Activated CD4-positive, alpha-beta T cell treated with anti-CD3 and anti-CD28 coated beads, Interleukin-2, amount 10 ng/mL, durations not matched to agents 7 days and 5 days (primary cell): Measurements from ENCODE around the gene GNA14. TPM values are rescaled to one million over a fixed set of nuclear protein-coding genes. Genes with fewer than 3 reads are reported as not detected.

Source experiments
- CTCF ChIA-PET: fragments of 350-600 bp; sonication (Branson Sonifier 250); formaldehyde crosslinking; loops from one replicate; lab custom pipeline; 2021; ENCODE audit warnings: antibody characterized with exemption; lab: Charles Lee
- POLR2A ChIA-PET: fragments of 350-600 bp; sonication (Branson Sonifier 250); formaldehyde crosslinking; loops from one replicate; lab custom pipeline; 2021; ENCODE audit warnings: antibody characterized with exemption; lab: Charles Lee
- DNase-seq: peaks from one replicate; pipeline ENCODE4 v3.0.0-alpha.2; 2020
- H3K27ac Mint-ChIP-seq: one replicate; pipeline ENCODE4 v1.8.0; 2021; ENCODE audit warnings: mild to moderate bottlenecking, moderate library complexity, mixed read lengths
- H3K27me3 Mint-ChIP-seq: one replicate; pipeline ENCODE4 v1.8.0; 2021; ENCODE audit warnings: mixed read lengths
- H3K36me3 Mint-ChIP-seq: one replicate; pipeline ENCODE4 v1.8.0; 2021; ENCODE audit warnings: low read depth, mixed read lengths
- H3K4me1 Mint-ChIP-seq: one replicate; pipeline ENCODE4 v1.8.0; 2021; ENCODE audit warnings: mixed read lengths
- H3K4me3 Mint-ChIP-seq: one replicate; pipeline ENCODE4 v1.8.0; 2021; ENCODE audit warnings: mild to moderate bottlenecking, moderate library complexity, mixed read lengths
- H3K9me3 Mint-ChIP-seq: one replicate; pipeline ENCODE4 v1.8.0; 2021; ENCODE audit warnings: mixed read lengths
- total RNA-seq, 2 experiments: library from RNA; stranded (reverse); gene quantifications; one replicate each; pipeline ENCODE4 v1.2.3, GENCODE V29; 2021

The GNA14 gene
- total RNA-seq, 2 experiments from 2014 or later: not detected

- CTCF ChIA-PET: interaction anchor here (1.5 to 2.7 kb wide), 2 partner anchors 8 to 21 kb away, joined by 3 to 9 read pairs; no protein-coding TSS in a partner anchor
- Mint-ChIP-seq H3K4me3 (no peak overlapping the region), H3K27me3 (no peaks in the 10 kb centered on the region), H3K9me3 (no peaks in the 10 kb centered on the region), H3K27ac (no peak overlapping the region), H3K36me3 (no peaks in the 10 kb centered on the region), H3K4me1 (peaks cover 3% of the 10 kb centered on the region)
- POLR2A ChIA-PET: no interaction called here
- DNase-seq: no peak
These were observed 212.4 kb downstream of the GNA14 start for GRCh38 chr9:77435688-77436087.

DNA sequence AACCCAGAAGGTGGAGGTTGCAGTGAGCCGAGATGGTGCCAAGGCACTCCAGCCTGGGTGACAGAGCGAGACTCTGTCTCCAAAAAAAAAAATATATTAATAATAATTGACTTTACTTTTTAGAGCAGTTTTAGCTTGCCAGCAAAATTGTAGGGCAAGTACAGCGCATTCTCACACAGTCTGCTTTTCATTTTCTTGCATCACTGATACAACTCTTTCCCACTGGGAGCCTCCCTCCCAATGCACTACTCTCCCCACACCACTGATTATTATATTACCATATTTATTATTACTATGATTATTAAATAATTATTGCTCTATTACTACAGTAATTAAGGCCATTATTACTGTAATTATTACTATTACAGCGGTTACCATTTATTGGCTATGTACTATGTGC lies 212.8 kb downstream of the GNA14 start:
- H3K9me3 Mint-ChIP-seq: no peaks in the 10 kb centered on the region
- peaks cover 3% of the 10 kb centered on the region for H3K4me1 Mint-ChIP-seq
- H3K36me3 Mint-ChIP-seq: no peaks in the 10 kb centered on the region
- no peak overlapping the region for H3K4me3 Mint-ChIP-seq
- CTCF ChIA-PET: interaction anchor here (1.5 to 2.7 kb wide), 3 partner anchors 9 to 22 kb away, joined by 3 to 9 read pairs (median 8); no protein-coding TSS in a partner anchor
- POLR2A ChIA-PET: no interaction called here
- no peak overlapping the region for H3K27ac Mint-ChIP-seq
- no peak for DNase-seq
- H3K27me3 Mint-ChIP-seq: no peaks in the 10 kb centered on the region

DNA sequence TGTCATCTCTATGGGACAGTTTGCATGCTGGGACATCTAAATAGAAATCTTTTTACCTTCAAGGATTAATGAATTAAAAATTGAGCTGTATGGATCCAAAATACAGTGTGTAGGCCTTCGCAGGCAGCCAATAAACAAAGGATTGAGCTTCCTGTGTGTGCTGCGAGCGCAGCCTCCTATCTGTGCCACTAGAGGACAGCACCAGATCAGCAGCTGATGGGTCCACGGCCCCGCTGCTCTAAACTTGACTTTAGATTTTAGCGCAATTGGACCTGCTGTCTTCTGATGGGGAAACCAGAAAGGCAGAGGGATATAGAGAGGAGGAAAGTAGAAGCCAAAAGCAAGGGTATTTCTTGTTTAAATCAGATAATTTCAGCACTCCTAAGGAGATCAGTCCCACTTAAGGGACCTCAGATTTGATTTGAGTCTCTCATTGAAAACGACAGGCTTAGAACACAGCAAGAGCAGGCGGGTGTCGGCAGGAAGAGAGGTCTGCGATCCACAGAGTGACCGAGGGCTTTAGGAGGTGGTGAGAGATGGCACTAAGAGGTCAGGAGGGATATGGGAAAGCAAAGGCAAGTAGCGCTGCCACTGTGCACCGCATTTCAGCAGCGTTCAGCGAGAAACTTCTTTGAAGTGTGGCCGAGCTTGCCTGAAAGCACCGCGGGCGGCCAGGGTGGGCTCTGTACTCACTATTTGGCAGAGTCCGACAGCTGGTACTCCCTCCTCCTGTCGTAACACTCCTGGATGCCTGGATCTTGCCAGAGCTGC lies 214.3 kb downstream of the GNA14 start:
- Mint-ChIP-seq H3K4me1 (peaks cover 3% of the 10 kb centered on the region), H3K36me3 (no peaks in the 10 kb centered on the region), H3K27me3 (no peaks in the 10 kb centered on the region), H3K4me3 (no peak overlapping the region), H3K9me3 (no peaks in the 10 kb centered on the region), H3K27ac (no peak overlapping the region)
- CTCF ChIA-PET: interaction anchor here (0.6 to 2.7 kb wide), 14 partner anchors 8 to 684 kb away, joined by 3 to 9 read pairs (median 4); no protein-coding TSS in a partner anchor
- DNase-seq: peak; percentile 65
- POLR2A ChIA-PET: no interaction called here

DNA sequence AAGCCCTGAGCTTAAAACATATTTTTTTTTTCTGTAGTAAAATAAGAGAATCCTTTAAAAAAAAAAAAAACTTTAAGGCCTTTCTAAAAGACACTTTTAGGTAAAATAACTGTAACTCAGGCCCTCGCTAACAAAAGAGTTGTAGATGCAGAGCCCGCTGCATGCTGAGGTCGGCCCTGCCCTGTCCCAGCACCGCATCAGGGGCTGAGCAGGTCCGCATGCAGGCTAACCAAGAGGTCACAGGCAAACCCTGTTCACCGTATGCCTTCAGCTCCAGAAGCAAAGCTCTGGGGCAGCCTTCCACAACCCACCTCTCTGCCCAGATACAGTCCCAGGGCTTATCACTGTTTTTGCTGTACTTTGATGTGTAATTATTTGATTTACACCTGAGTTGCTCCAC lies 216.1 kb downstream of the GNA14 start:
- CTCF ChIA-PET: no interaction called here
- no peak overlapping the region for H3K4me3 Mint-ChIP-seq
- no peaks in the 10 kb centered on the region for H3K36me3 Mint-ChIP-seq
- no peaks in the 10 kb centered on the region for H3K9me3 Mint-ChIP-seq
- no peak overlapping the region for H3K27ac Mint-ChIP-seq
- no peaks in the 10 kb centered on the region for H3K27me3 Mint-ChIP-seq
- H3K4me1 Mint-ChIP-seq: peaks cover 3% of the 10 kb centered on the region
- POLR2A ChIA-PET: no interaction called here
- no peak for DNase-seq

GRCh38 chr9:77429928-77430327 lies 218.2 kb downstream of the GNA14 start:
- ChIA-PET CTCF (no interaction called here), POLR2A (no interaction called here)
- DNase-seq: no peak
- no peaks in the 10 kb centered on the region for H3K9me3 Mint-ChIP-seq
- no peak overlapping the region for H3K4me3 Mint-ChIP-seq
- no peaks in the 10 kb centered on the region for H3K27me3 Mint-ChIP-seq
- peaks cover 3% of the 10 kb centered on the region for H3K4me1 Mint-ChIP-seq
- no peak overlapping the region for H3K27ac Mint-ChIP-seq
- H3K36me3 Mint-ChIP-seq: no peaks in the 10 kb centered on the region

DNA sequence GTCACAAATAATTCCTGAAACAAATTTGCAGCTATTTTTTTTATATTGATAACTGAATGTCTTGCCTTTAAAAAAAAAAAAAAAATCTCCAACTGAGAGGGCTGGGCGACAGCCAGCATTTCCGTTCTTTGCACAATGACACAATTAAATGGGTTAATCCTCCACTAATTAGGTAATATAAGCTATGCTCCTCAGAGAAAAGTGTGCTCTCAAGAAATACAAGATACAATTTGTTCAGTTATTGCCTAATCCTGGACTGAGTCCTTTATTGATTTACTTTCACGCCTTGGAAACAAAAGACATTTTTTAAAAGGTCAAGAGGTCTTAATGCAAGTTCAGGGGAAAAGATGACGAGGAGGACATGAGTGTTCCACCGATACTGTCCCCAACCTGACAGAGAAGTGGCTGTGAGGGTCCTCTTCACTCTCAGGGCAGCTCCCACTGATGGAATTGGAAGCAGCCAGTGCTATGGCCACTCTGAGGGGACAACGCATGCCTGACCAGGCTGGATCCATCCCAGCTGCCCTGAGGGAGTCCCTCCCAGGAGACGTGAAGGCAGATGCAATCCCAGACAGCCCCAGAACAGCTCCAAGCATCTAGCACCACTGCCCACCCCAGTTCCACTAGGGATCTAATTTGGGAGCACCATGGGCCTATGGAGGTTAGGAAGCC lies 220.7 kb downstream of the GNA14 start:
- Mint-ChIP-seq H3K36me3 (no peaks in the 10 kb centered on the region), H3K4me3 (no peak overlapping the region), H3K27ac (no peak overlapping the region), H3K27me3 (no peaks in the 10 kb centered on the region), H3K9me3 (no peaks in the 10 kb centered on the region), H3K4me1 (no peaks in the 10 kb centered on the region)
- ChIA-PET POLR2A (no interaction called here), CTCF (interaction anchor here (1.0 kb wide), 1 partner anchor 10 kb away, joined by 3 read pairs; no protein-coding TSS in a partner anchor)
- DNase-seq: no peak

DNA sequence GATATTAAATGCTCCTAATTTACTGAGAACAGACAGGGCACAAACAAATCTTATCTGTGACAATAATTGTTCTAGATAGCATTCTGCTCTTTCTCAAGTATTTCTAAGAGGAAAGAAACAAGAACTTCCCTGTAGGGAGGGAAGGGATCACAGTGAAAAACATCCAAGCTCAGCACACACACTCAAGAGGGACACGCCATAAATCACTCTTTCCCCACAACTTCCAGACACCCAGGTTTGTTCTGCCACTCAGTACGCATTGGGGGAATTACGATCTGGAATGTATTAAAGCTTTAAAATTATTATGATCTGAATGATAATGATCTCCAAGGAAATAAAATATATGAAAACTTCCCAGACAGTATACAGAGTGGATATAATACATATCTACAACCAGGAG lies 221.4 kb downstream of the GNA14 start:
- CTCF ChIA-PET: no interaction called here
- Mint-ChIP-seq H3K4me1 (no peaks in the 10 kb centered on the region), H3K27me3 (no peaks in the 10 kb centered on the region), H3K9me3 (no peaks in the 10 kb centered on the region), H3K36me3 (peaks cover 3% of the 10 kb centered on the region), H3K4me3 (no peak overlapping the region), H3K27ac (no peak overlapping the region)
- no peak for DNase-seq
- POLR2A ChIA-PET: no interaction called here

DNA sequence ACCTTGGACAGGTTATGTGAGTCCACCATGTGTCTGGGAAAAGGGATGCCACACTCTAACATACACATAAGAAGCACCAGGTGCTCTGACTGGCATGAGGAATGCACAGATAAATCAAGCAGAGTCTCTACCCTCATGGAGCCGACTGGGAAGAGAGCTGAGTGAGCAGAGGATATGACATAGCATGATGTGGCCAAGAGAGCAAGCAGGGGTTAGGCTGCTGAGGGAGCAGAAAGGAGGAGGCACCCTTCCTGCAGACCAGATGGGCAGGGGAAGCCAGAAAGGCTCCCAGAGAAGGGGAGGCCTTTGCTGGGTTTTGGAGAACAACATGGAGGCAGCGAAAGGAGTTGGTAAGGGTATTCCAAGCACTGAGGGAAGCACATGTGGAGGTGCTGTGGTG lies 223.1 kb downstream of the GNA14 start:
- Mint-ChIP-seq H3K27ac (no peak overlapping the region), H3K9me3 (no peaks in the 10 kb centered on the region), H3K4me3 (no peak overlapping the region), H3K27me3 (no peaks in the 10 kb centered on the region), H3K4me1 (no peaks in the 10 kb centered on the region), H3K36me3 (peaks cover 3% of the 10 kb centered on the region)
- DNase-seq: no peak
- ChIA-PET CTCF (interaction anchor here (0.9 kb wide), 1 partner anchor 13 kb away, joined by 3 read pairs; no protein-coding TSS in a partner anchor), POLR2A (no interaction called here)

DNA sequence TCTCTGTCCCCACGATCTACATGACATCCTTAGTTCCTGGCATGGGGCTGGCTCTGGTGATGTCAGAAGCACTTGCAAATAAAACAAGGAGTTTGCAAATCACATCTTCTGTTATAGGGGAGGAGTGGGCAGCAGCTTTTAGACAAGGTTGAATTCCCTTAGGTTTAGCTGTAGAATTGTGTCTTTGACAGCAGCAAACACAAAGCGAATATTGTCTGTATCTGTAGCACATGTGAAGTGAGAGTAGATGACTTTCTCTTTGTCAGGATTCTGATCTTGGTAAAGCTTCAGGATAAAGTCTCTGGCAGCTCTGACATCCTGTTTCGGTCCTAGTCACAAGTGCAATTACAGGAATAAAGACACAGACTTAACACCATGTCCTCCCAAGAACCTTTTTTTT lies 224.3 kb downstream of the GNA14 start:
- no peaks in the 10 kb centered on the region for H3K4me1 Mint-ChIP-seq
- H3K4me3 Mint-ChIP-seq: no peak overlapping the region
- CTCF ChIA-PET: interaction anchor here (1.0 kb wide), 1 partner anchor 10 kb away, joined by 4 read pairs; no protein-coding TSS in a partner anchor
- H3K9me3 Mint-ChIP-seq: no peaks in the 10 kb centered on the region
- peaks cover 3% of the 10 kb centered on the region for H3K36me3 Mint-ChIP-seq
- POLR2A ChIA-PET: no interaction called here
- H3K27me3 Mint-ChIP-seq: no peaks in the 10 kb centered on the region
- DNase-seq: no peak
- H3K27ac Mint-ChIP-seq: no peak overlapping the region

DNA sequence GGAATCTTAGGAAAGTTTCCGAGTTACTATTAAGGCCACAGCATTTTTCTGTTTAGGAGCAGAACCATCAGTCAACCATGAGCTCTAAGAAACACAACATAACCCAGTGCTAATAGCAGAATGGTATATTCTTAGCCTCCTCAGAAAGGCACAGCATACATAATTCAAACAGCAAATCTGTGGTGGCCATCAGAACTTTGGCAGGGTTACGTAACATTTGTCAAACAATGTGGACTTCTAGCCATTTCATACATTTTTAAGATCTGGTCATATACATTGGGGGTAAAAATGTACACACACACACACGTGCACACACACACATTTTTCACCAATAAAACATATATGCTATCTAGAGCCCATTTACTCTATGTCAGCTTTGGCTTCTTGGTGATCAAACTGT lies 225.2 kb downstream of the GNA14 start:
- CTCF ChIA-PET: no interaction called here
- no peak overlapping the region for H3K27ac Mint-ChIP-seq
- no peaks in the 10 kb centered on the region for H3K4me1 Mint-ChIP-seq
- POLR2A ChIA-PET: no interaction called here
- peaks cover 3% of the 10 kb centered on the region for H3K36me3 Mint-ChIP-seq
- H3K9me3 Mint-ChIP-seq: no peaks in the 10 kb centered on the region
- no peak for DNase-seq
- no peaks in the 10 kb centered on the region for H3K27me3 Mint-ChIP-seq
- no peak overlapping the region for H3K4me3 Mint-ChIP-seq

- Mint-ChIP-seq H3K27me3 (no peaks in the 10 kb centered on the region), H3K27ac (no peak overlapping the region), H3K4me1 (no peaks in the 10 kb centered on the region), H3K36me3 (peaks cover 6% of the 10 kb centered on the region), H3K9me3 (no peaks in the 10 kb centered on the region), H3K4me3 (no peak overlapping the region)
- DNase-seq: no peak
- CTCF ChIA-PET: no interaction called here
- POLR2A ChIA-PET: no interaction called here
These were observed 226.4 kb downstream of the GNA14 start for GRCh38 chr9:77421506-77422265.

GRCh38 chr9:77420641-77421040 lies 227.5 kb downstream of the GNA14 start:
- CTCF ChIA-PET: no interaction called here
- Mint-ChIP-seq H3K4me1 (no peaks in the 10 kb centered on the region), H3K36me3 (peaks cover 6% of the 10 kb centered on the region), H3K4me3 (no peak overlapping the region), H3K27me3 (no peaks in the 10 kb centered on the region), H3K27ac (no peak overlapping the region), H3K9me3 (no peaks in the 10 kb centered on the region)
- POLR2A ChIA-PET: no interaction called here
- no peak for DNase-seq

GRCh38 chr9:77418226-77418625 lies 229.9 kb downstream of the GNA14 start:
- Mint-ChIP-seq H3K36me3 (peaks cover 8% of the 10 kb centered on the region), H3K4me1 (no peaks in the 10 kb centered on the region), H3K9me3 (no peaks in the 10 kb centered on the region), H3K27ac (no peak overlapping the region), H3K4me3 (no peak overlapping the region), H3K27me3 (no peaks in the 10 kb centered on the region)
- DNase-seq: no peak
- ChIA-PET CTCF (no interaction called here), POLR2A (no interaction called here)
